Measurements from ENCODE around the gene MAFG. TPM values are rescaled to one million over a fixed set of nuclear protein-coding genes. Genes with fewer than 3 reads are reported as not detected.
A peak's percentile ranks its signal among the peaks of the same experiment; 100 is the strongest.

MAFG gene
- total and polyA plus RNA-seq, 2 of the 13 experiments (the other 11 are each of a cell fraction or from before 2014, with no cell fraction given): 14.5 to 20.0 TPM

DNA sequence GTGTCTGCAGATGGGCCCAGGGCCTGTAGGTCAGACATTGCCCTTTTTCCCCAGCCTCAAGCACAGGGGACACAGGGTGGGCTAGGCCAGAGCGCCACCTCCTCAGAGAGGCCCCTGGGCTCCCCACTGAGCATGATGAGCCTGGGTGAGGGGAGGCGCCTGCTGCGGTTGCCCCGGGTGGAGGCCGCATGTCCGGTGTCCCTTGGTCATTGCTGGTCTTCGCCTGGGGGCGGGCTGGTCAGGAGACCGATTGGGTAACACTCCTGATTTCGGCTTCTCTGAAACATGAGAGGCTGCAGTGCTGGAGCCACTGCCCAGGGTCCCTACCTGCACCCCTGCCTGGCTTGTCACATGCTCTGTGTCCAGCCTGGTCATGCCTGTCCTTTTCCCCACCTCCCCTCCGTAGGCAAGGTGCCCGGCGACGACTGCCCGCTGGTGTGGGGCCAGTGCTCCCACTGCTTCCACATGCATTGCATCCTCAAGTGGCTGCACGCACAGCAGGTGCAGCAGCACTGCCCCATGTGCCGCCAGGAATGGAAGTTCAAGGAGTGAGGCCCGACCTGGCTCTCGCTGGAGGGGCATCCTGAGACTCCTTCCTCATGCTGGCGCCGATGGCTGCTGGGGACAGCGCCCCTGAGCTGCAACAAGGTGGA is 27.9 kb downstream of the MAFG start (continued):
- TF ChIP-seq, protein P1, sequence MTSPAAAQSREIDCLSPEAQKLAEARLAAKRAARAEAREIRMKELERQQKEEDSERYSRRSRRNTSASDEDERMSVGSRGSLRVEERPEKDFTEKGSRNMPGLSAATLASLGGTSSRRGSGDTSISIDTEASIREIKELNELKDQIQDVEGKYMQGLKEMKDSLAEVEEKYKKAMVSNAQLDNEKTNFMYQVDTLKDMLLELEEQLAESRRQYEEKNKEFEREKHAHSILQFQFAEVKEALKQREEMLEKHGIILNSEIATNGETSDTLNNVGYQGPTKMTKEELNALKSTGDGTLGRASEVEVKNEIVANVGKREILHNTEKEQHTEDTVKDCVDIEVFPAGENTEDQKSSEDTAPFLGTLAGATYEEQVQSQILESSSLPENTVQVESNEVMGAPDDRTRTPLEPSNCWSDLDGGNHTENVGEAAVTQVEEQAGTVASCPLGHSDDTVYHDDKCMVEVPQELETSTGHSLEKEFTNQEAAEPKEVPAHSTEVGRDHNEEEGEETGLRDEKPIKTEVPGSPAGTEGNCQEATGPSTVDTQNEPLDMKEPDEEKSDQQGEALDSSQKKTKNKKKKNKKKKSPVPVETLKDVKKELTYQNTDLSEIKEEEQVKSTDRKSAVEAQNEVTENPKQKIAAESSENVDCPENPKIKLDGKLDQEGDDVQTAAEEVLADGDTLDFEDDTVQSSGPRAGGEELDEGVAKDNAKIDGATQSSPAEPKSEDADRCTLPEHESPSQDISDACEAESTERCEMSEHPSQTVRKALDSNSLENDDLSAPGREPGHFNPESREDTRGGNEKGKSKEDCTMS (CRISPR knock-in tag; conservative IDR thresholded peaks at IDR 0.05): no peak
- TF ChIP-seq, protein P2, sequence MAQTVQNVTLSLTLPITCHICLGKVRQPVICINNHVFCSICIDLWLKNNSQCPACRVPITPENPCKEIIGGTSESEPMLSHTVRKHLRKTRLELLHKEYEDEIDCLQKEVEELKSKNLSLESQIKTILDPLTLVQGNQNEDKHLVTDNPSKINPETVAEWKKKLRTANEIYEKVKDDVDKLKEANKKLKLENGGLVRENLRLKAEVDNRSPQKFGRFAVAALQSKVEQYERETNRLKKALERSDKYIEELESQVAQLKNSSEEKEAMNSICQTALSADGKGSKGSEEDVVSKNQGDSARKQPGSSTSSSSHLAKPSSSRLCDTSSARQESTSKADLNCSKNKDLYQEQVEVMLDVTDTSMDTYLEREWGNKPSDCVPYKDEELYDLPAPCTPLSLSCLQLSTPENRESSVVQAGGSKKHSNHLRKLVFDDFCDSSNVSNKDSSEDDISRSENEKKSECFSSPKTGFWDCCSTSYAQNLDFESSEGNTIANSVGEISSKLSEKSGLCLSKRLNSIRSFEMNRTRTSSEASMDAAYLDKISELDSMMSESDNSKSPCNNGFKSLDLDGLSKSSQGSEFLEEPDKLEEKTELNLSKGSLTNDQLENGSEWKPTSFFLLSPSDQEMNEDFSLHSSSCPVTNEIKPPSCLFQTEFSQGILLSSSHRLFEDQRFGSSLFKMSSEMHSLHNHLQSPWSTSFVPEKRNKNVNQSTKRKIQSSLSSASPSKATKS (CRISPR knock-in tag; IDR thresholded peaks at IDR 0.05): no peak
- no peak for TF ChIP-seq YY1 (IDR thresholded peaks at IDR 0.05; ENCODE audit: insufficient read depth, insufficient replicate concordance, low read depth, low read length)

DNA sequence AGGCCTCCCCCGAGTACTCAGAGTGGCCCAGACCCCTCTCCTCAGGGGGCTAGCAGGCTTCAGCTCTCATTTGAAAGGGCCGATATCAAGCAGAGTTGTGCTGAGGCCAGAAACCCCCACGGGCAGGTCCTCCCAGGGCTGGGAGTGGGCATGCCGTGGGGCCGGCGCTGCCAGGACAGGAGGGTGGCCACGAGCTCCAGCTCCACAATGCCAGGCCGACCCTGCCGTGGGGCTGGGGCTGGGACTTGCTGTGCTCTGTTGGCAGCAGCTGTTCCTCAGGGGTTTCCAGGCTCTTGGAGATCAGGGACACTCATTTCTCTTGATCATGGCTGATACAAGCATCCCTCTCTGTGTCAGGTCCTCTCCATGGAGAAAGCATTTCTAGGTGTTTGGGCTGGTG is 28.6 kb downstream of the MAFG start:
- in situ Hi-C loops (cut with HindIII; ENCODE audit: extremely low pct_ligation_motif_present, low pct_unique_long_range_greater_than_20kb) (no loop called here), intact Hi-C loops (cut with micrococcal nuclease; ENCODE audit: unreplicated experiment) (no loop called here)
- 0 out of 2 replicates have a peak, but pooled peaks have one; percentile 44 for TF ChIP-seq KDM5B (CRISPR knock-in tag; IDR thresholded peaks at IDR 0.05; ENCODE audit: borderline replicate concordance)
- TF ChIP-seq, protein P3, sequence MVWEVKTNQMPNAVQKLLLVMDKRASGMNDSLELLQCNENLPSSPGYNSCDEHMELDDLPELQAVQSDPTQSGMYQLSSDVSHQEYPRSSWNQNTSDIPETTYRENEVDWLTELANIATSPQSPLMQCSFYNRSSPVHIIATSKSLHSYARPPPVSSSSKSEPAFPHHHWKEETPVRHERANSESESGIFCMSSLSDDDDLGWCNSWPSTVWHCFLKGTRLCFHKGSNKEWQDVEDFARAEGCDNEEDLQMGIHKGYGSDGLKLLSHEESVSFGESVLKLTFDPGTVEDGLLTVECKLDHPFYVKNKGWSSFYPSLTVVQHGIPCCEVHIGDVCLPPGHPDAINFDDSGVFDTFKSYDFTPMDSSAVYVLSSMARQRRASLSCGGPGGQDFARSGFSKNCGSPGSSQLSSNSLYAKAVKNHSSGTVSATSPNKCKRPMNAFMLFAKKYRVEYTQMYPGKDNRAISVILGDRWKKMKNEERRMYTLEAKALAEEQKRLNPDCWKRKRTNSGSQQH (CRISPR knock-in tag; IDR thresholded peaks at IDR 0.05; ENCODE audit: low read depth): no peak
- peak; percentile 51; the same call in 1 of the 2 replicates for TF ChIP-seq RBFOX2 (IDR thresholded peaks at IDR 0.05; ENCODE audit: low read depth, low read length)
- TF ChIP-seq CBX2 (IDR thresholded peaks at IDR 0.05; ENCODE audit: low read depth, low read length): no peak
- TF ChIP-seq CBX2 (CRISPR knock-in tag; IDR thresholded peaks at IDR 0.05; ENCODE audit: low read depth): no peak
- TF ChIP-seq AGO2 (optimal IDR thresholded peaks at IDR 0.05; ENCODE audit: low read depth, low read length): peak; percentile 59
- Histone ChIP-seq H3K79me2 (ENCODE audit: insufficient read depth, low read length) (no peaks in the 10 kb centered on the region), H3K4me3 (replicated peaks in 1 of 3; ENCODE audit: insufficient read depth in 1 of 3, low read depth in 2 of 3, low read length in 3 of 3) (no peak overlapping the region), H4K20me1 (ENCODE audit: insufficient read depth, low read length) (peaks cover under 1% of the 10 kb centered on the region; the same call in 1 of the 2 replicates), H3K27ac (ENCODE audit: extremely low read length, insufficient read depth, low read length) (no peak overlapping the region), H3K9me3 (ENCODE audit: low read length) (no peaks in the 10 kb centered on the region), H3K4me2 (ENCODE audit: low read depth, low read length) (no peak overlapping the region), H3K9ac (ENCODE audit: insufficient read depth, low read depth, low read length) (no peak overlapping the region), H3K27me3 (ENCODE audit: control insufficient read depth in 1 of 2, insufficient read depth in 2 of 2, low read length in 2 of 2) (no peaks in the 10 kb centered on the region), H3K36me3 (replicated peaks in 1 of 2; ENCODE audit: control insufficient read depth in 1 of 2, insufficient read depth in 2 of 2, low read length in 2 of 2) (peaks cover 17 to 35% of the 10 kb centered on the region in 2 experiments; a peak in 4 of 5 replicates), H3K4me1 (ENCODE audit: insufficient read depth, low read length) (peaks cover 16% of the 10 kb centered on the region), H2AFZ (ENCODE audit: low read length) (no peak overlapping the region)
- POLR2A ChIA-PET: interaction anchor here (1.0 kb wide), 1 partner anchor 11 kb away, joined by 4 read pairs; no protein-coding TSS in a partner anchor
- BruUV-seq (replicated peaks): no TSS peak
- ATAC-seq: peak; percentile 1
- no peak for DNase-seq (ENCODE audit: low spot score)
- 80% methylated on average over 1 of the region's 9 CpGs for WGBS (ENCODE audit: low lambda C conversion rate)
- CTCF ChIA-PET (ENCODE audit: low intra/inter-chr PET ratio, low total read pairs): no interaction called here
- FAIRE-seq: no peak

Measured in HepG2 (cell line).